HCT116 (cell line): ENCODE measurements around the gene INIP. TPM values are rescaled to one million over a fixed set of nuclear protein-coding genes. Genes with fewer than 3 reads are reported as not detected.

Experiments used
- ATAC-seq: fragments of 200-7000 bp; cut with Tn5 transposase; 2 replicates; pipeline ENCODE4 v1.9.1; 2020; ENCODE audit warnings: mild to moderate bottlenecking, moderate library complexity
- BruUV-seq: library from RNA; stranded (reverse); fragments of 400-500 nt; replicated peaks from 2 replicates; lab custom pipeline; 2021; lab: Mats Ljungman, UMichigan
- CTCF ChIA-PET: fragments of 300-600 bp; sonication (Branson Sonifier 250); formaldehyde crosslinking; loops from one replicate; lab custom pipeline; 2021; ENCODE audit warnings: antibody characterized with exemption; lab: Charles Lee
- POLR2A ChIA-PET: fragments of 300-600, 350-600 bp; sonication (Branson Sonifier 250); formaldehyde crosslinking; loops from one replicate; lab custom pipeline; 2021; ENCODE audit warnings: antibody characterized with exemption; lab: Charles Lee
- RAD21 ChIA-PET, 2 experiments: fragments of 300-600 bp; sonication (Branson Sonifier 250); formaldehyde crosslinking; loops; one replicate each; lab custom pipeline; 2023; ENCODE audit warnings: low total read pairs in 2 of 2; ENCODE audit not compliant: uncharacterized antibody in 2 of 2, unreplicated experiment in 2 of 2, low non-redundant PET in 1 of 2; lab: Charles Lee
- DNase-seq: peaks from one replicate; pipeline ENCODE4 v3.0.0-alpha.2; 2010; ENCODE audit warnings: low read depth, low spot score
- H2AFZ ChIP-seq: fragments of 200-600 bp; shearing (Covaris generic), sonication (generic); 2 replicates; pipeline ENCODE4 v1.6.1; 2017; ENCODE audit warnings: low read depth, mixed run types, mixed read lengths, antibody characterized with exemption, low read length; ENCODE audit not compliant: poor library complexity, severe bottlenecking
- H3K27ac ChIP-seq: 2 replicates; pipeline ENCODE4 v1.5.1; 2012; ENCODE audit warnings: low read depth, low read length
- H3K27me3 ChIP-seq: fragments of 200-600 bp; sonication (generic); 2 replicates; pipeline ENCODE4 v1.6.1; 2016; ENCODE audit warnings: mixed run types, low read length, mixed read lengths; ENCODE audit not compliant: insufficient read depth
- H3K36me3 ChIP-seq, 2 experiments: fragments of 200-500 bp in 1 of 2; fragments of 200-600 bp in 1 of 2; sonication (Bioruptor generic) in 1 of 2; sonication (generic) in 1 of 2; 2 replicates each; pipeline versions ENCODE4 v1.5.1 to v1.6.1; 2014 to 2016; ENCODE audit warnings: low read length in 2 of 2, inconsistent platforms in 1 of 2, mixed read lengths in 1 of 2, mixed run types in 1 of 2; ENCODE audit not compliant: insufficient read depth in 2 of 2, control insufficient read depth in 1 of 2
- H3K4me1 ChIP-seq, 2 experiments: fragments of 200-600 bp in 1 of 2; sonication (generic) in 1 of 2; 2 replicates each; pipeline versions ENCODE4 v1.5.1 to v1.6.1; 2012 to 2017; ENCODE audit warnings: low read length in 2 of 2, inconsistent platforms in 1 of 2, mild to moderate bottlenecking in 1 of 2, mixed read lengths in 1 of 2, mixed run types in 1 of 2, moderate library complexity in 1 of 2; ENCODE audit not compliant: insufficient read depth in 2 of 2, control insufficient read depth in 1 of 2
- H3K4me2 ChIP-seq: fragments of 200-600 bp; sonication (generic); 2 replicates; pipeline ENCODE4 v1.6.1; 2017; ENCODE audit warnings: mixed run types, low read length, mixed read lengths
- H3K4me3 ChIP-seq, 2 experiments: fragments of 200-600 bp in 1 of 2; sonication (generic) in 1 of 2; replicated peaks in 1 of 2; 2 replicates each; pipeline ENCODE4 v1.5.1; 2011 to 2016; ENCODE audit warnings: low read length in 2 of 2, control low read depth in 1 of 2, low read depth in 1 of 2, mild to moderate bottlenecking in 1 of 2, mixed read lengths in 1 of 2, mixed run types in 1 of 2
- H3K79me2 ChIP-seq: fragments of 200-600 bp; sonication (generic); 2 replicates; pipeline ENCODE4 v1.6.1; 2017; ENCODE audit warnings: mild to moderate bottlenecking, mixed run types, low read length, moderate library complexity, mixed read lengths; ENCODE audit not compliant: insufficient read depth
- H3K9ac ChIP-seq: fragments of 200-600 bp; sonication (generic); 2 replicates; pipeline ENCODE4 v1.6.1; 2016; ENCODE audit warnings: low read length, mixed read lengths
- H3K9me2 ChIP-seq: fragments of 200-600 bp; sonication (generic), shearing (Covaris generic); 2 replicates; pipeline ENCODE4 v1.6.1; 2017; ENCODE audit warnings: mixed run types, mild to moderate bottlenecking, moderate library complexity; ENCODE audit not compliant: insufficient read depth
- H3K9me3 ChIP-seq, 2 experiments: fragments of 200-500 bp in 1 of 2; fragments of 200-600 bp in 1 of 2; sonication (Bioruptor generic) in 1 of 2; sonication (generic) in 1 of 2; 2 replicates each; pipeline ENCODE4 v1.6.1; 2014 to 2017; ENCODE audit warnings: low read length in 2 of 2, mixed read lengths in 2 of 2, inconsistent platforms in 1 of 2, low read depth in 1 of 2, mild to moderate bottlenecking in 1 of 2, mixed run types in 1 of 2, moderate library complexity in 1 of 2; ENCODE audit not compliant: control insufficient read depth in 1 of 2, insufficient read depth in 1 of 2
- H4K20me1 ChIP-seq: fragments of 200-600 bp; sonication (generic), shearing (Covaris generic); 2 replicates; pipeline ENCODE4 v1.6.1; 2017; ENCODE audit warnings: mixed run types, mild to moderate bottlenecking, moderate library complexity; ENCODE audit not compliant: insufficient read depth
- EGR1 ChIP-seq: IDR thresholded peaks from 2 replicates; pipeline ENCODE4 v1.6.1; 2012; ENCODE audit warnings: low read depth
- EZH2 ChIP-seq: fragments of 200-600 bp; sonication (generic); IDR thresholded peaks from 2 replicates; pipeline ENCODE4 v1.6.1; 2017; ENCODE audit warnings: antibody characterized with exemption, mixed run types
- FOSL1 ChIP-seq: IDR thresholded peaks from 2 replicates; pipeline ENCODE4 v1.6.1; 2012; ENCODE audit warnings: low read depth
- JUND ChIP-seq: IDR thresholded peaks from 2 replicates; pipeline ENCODE4 v1.6.1; 2012
- SP1 ChIP-seq: IDR thresholded peaks from 2 replicates; pipeline ENCODE4 v1.6.1; 2012; ENCODE audit warnings: low read depth
- SRF ChIP-seq: IDR thresholded peaks from 2 replicates; pipeline ENCODE4 v1.6.1; 2012; ENCODE audit warnings: low read depth
- TCF7L2 ChIP-seq: IDR thresholded peaks from 2 replicates; pipeline ENCODE4 v1.7.0; 2011; ENCODE audit warnings: borderline replicate concordance, inconsistent platforms; ENCODE audit not compliant: insufficient read depth, insufficient read length; ENCODE audit errors: extremely low read depth
- intact Hi-C: fragments of 100-400 bp; cut with micrococcal nuclease; formaldehyde crosslinking; loops from 2 replicates; pipeline ENCODE4 v1.10.0; 2022
- total RNA-seq: library from RNA; stranded (reverse); gene quantifications from one replicate; pipeline ENCODE4 v1.2.1, GENCODE V29; 2021; ENCODE audit not compliant: unreplicated experiment
- TF ChIP-seq, protein P1 (sequence below): IDR thresholded peaks from 2 replicates; pipeline ENCODE4 v1.6.1; 2011; ENCODE audit warnings: mild to moderate bottlenecking, low read length, moderate library complexity; ENCODE audit not compliant: insufficient replicate concordance; ENCODE audit errors: extremely low read depth

The INIP gene
- total RNA-seq, 1 experiment from 2014 or later = 28.9 TPM

DNA sequence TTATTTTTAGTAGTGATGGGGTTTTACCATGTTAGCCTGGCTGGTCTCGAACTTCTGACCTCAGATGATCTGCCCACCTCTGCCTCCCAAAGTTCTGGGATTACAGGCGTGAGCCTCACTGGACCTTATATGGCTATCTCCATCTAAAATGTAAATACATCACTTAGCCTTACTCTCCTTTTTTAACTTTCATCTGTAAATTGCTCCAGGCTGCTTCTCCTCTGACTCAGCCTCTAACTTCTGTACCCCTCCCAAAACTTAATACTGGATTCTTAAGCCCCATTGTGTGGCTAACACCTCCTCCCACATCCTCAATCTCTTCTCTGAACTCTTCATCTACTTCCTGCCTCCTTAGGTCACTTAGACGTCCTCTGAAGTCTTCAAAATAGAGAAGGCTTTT is 36.7 kb upstream of the INIP start:
- CTCF ChIA-PET = no interaction called here
- Histone ChIP-seq H3K9me2 (no peaks in the 10 kb centered on the region), H3K79me2 (peaks cover 9% of the 10 kb centered on the region; the same call in 1 of the 2 replicates), H3K4me1 (peaks cover 22 to 74% of the 10 kb centered on the region in 2 experiments), H3K9me3 (no peaks in the 10 kb centered on the region), H3K27me3 (no peaks in the 10 kb centered on the region), H3K9ac (peak overlapping the region; percentile 36; the same call in 1 of the 2 replicates), H3K4me2 (peak overlapping the region; percentile 86), H3K36me3 (no peaks in the 10 kb centered on the region), H3K4me3 (peak overlapping the region in 1 of 2 experiments; percentile 8; a peak in 1 of 4 replicates), H3K27ac (peak overlapping the region; percentile 15; the same call in 1 of the 2 replicates), H2AFZ (no peak overlapping the region), H4K20me1 (no peaks in the 10 kb centered on the region)
- POLR2A ChIA-PET = no interaction called here
- TF ChIP-seq FOSL1 (0 out of 2 replicates have a peak, but pooled peaks have one; percentile 13), SP1 (peak; percentile 33; the same call in 1 of the 2 replicates), SRF (peak; percentile 82), EZH2 (no peak), EGR1 (0 out of 2 replicates have a peak, but pooled peaks have one; percentile 27), JUND (0 out of 2 replicates have a peak, but pooled peaks have one; percentile 19)
- intact Hi-C loops = no loop called here
- DNase-seq (peak; percentile 49), ATAC-seq (peak; percentile 12; the same call in 1 of the 2 replicates)
- RAD21 ChIA-PET = interaction anchor here in 1 of 2 experiments (0.7 kb wide), 1 partner anchor 304 kb away, joined by 3 read pairs; no protein-coding TSS in a partner anchor
- no TSS peak for BruUV-seq

DNA sequence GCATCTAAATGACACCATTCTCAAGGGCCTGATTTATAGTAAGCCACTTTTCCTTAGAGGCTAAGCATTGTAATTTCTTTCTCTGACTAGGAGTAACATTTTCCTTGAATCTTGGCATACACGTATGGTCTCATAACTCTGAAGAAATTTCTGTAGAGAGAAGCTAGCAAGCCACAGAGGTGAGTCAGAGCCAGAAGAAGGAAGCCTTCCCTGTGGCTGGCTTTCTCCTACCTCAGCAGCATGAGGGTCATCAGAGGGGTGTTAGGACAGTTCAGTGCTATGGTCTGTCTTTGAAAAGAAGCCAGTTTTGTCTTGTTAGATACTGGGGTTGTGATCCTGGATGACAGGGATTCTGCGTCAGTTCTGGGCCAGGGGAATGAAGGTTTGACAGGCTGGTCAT is 35.8 kb upstream of the INIP start:
- DNase-seq (peak; percentile 36), ATAC-seq (no peak)
- no peaks in the 10 kb centered on the region for H4K20me1 ChIP-seq
- peak overlapping the region; percentile 13; the same call in 1 of the 2 replicates for H3K27ac ChIP-seq
- H3K9ac ChIP-seq = 0 out of 2 replicates have a peak overlapping the region, but pooled peaks have one; percentile 5
- no peaks in the 10 kb centered on the region for H3K36me3 ChIP-seq
- intact Hi-C loops = no loop called here
- peaks cover 9% of the 10 kb centered on the region; the same call in 1 of the 2 replicates for H3K79me2 ChIP-seq
- H3K4me2 ChIP-seq = peak overlapping the region; percentile 86
- H2AFZ ChIP-seq = no peak overlapping the region
- no peaks in the 10 kb centered on the region for H3K27me3 ChIP-seq
- no TSS peak for BruUV-seq
- no peak overlapping the region; a peak in 1 of 4 replicates for H3K4me3 ChIP-seq
- peaks cover 22 to 77% of the 10 kb centered on the region in 2 experiments for H3K4me1 ChIP-seq
- TF ChIP-seq JUND (0 out of 2 replicates have a peak, but pooled peaks have one; percentile 26), TCF7L2 (no peak)
- TF ChIP-seq, protein P1, sequence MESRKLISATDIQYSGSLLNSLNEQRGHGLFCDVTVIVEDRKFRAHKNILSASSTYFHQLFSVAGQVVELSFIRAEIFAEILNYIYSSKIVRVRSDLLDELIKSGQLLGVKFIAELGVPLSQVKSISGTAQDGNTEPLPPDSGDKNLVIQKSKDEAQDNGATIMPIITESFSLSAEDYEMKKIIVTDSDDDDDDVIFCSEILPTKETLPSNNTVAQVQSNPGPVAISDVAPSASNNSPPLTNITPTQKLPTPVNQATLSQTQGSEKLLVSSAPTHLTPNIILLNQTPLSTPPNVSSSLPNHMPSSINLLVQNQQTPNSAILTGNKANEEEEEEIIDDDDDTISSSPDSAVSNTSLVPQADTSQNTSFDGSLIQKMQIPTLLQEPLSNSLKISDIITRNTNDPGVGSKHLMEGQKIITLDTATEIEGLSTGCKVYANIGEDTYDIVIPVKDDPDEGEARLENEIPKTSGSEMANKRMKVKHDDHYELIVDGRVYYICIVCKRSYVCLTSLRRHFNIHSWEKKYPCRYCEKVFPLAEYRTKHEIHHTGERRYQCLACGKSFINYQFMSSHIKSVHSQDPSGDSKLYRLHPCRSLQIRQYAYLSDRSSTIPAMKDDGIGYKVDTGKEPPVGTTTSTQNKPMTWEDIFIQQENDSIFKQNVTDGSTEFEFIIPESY = no peak
- H3K9me3 ChIP-seq = no peaks in the 10 kb centered on the region
- ChIA-PET RAD21 (no interaction called here), POLR2A (interaction anchor here (2.0 kb wide), 1 partner anchor 36 kb away, joined by 11 read pairs; the partner anchor contains the start of gene INIP), CTCF (interaction anchor here (0.9 kb wide), 1 partner anchor 39 kb away, joined by 4 read pairs; no protein-coding TSS in a partner anchor)
- no peaks in the 10 kb centered on the region for H3K9me2 ChIP-seq
